ENCODE results near the gene PFKM. TPM values are rescaled to one million over a fixed set of nuclear protein-coding genes. Genes with fewer than 3 reads are reported as not detected.

PFKM gene
- total and polyA plus RNA-seq, 2 of the 4 experiments (the other 2 are of a cell fraction): 56.7 to 82.6 TPM

GRCh38 chr12:48183091-48183875 lies 64.1 kb downstream of the PFKM start, which contains the start of gene CCDC184:
TSS of gene CCDC184 (plus strand) at chr12:48183644. CDS start at chr12:48184123, 479 bp downstream.
- ChIA-PET CTCF (interaction anchor here (0.9 to 1.3 kb wide), 6 partner anchors 9 to 90 kb away, joined by 3 to 7 read pairs (median 4); partner anchors contain the start of gene ASB8), POLR2A (ENCODE audit: unreplicated experiment) (no interaction called here)
- DNase-seq: peak; percentile 73
- H2AK9ac ChIP-seq (replicated peaks; ENCODE audit: low read depth, low read length, poor library complexity): peak within 1 kb of the TSS; percentile 56
- in situ Hi-C loops (cut with MboI; ENCODE audit: low sequenced_read_pairs) (no loop called here), dilution Hi-C loops (cut with HindIII; ENCODE audit: low sequenced_read_pairs, unreplicated experiment) (no loop called here), intact Hi-C loops (cut with micrococcal nuclease) (no loop called here)
- peak within 1 kb of the TSS; percentile 89 for H2AFZ ChIP-seq (replicated peaks; ENCODE audit: low read length, poor library complexity)
- H4K8ac ChIP-seq (ENCODE audit: low read depth in 2 of 2, low read length in 2 of 2): peak within 1 kb of the TSS; percentile 50 to 64; a peak in 2 of 4 replicates
- peak within 1 kb of the TSS; percentile 2; the same call in 1 of the 2 replicates for H3K27ac ChIP-seq (ENCODE audit: insufficient read depth, low read length)
- H2AK5ac ChIP-seq (ENCODE audit: low read depth, low read length): no peak within 1 kb of the TSS; the same call in 1 of the 2 replicates
- no TSS peak for BruUV-seq (replicated peaks)
- H2BK120ac ChIP-seq (ENCODE audit: low read depth, low read length): no peak within 1 kb of the TSS
- peak within 1 kb of the TSS; percentile 1; the same call in 1 of the 2 replicates for H3K14ac ChIP-seq (replicated peaks; ENCODE audit: low read depth, low read length)
- ATAC-seq (ENCODE audit: low read depth): peak; percentile 86
- no peaks in the 10 kb centered on the region for H3K36me3 ChIP-seq (ENCODE audit: control insufficient read depth, insufficient read depth, low read length)
- H3K18ac ChIP-seq (ENCODE audit: low read depth, low read length): no peak within 1 kb of the TSS
- peaks cover 3% of the 10 kb centered on the region; the same call in 1 of the 2 replicates for H3K4me1 ChIP-seq (ENCODE audit: control insufficient read depth, insufficient read depth, low read length)
- H3K27me3 ChIP-seq (ENCODE audit: control insufficient read depth, insufficient read depth, low read length): peaks cover 61% of the 10 kb centered on the region
- no peaks in the 10 kb centered on the region for H3K79me1 ChIP-seq (ENCODE audit: low read depth in 1 of 2, low read length in 2 of 2)
- H3K4ac ChIP-seq (ENCODE audit: low read depth, low read length): no peak within 1 kb of the TSS
- no peaks in the 10 kb centered on the region; the same call in 1 of the 2 replicates for H3K9me1 ChIP-seq (ENCODE audit: insufficient read depth, low read length)
- H3K56ac ChIP-seq (ENCODE audit: extremely low read depth, insufficient read depth, low read length): 0 out of 2 replicates have a peak within 1 kb of the TSS, but pooled peaks have one; percentile 8
- H2BK5ac ChIP-seq (ENCODE audit: low read depth, low read length, poor library complexity, severe bottlenecking): no peak within 1 kb of the TSS
- no peak within 1 kb of the TSS; the same call in 1 of the 2 replicates for H3K23ac ChIP-seq (ENCODE audit: low read depth, low read length)
- no peak within 1 kb of the TSS for H4K5ac ChIP-seq (ENCODE audit: low read depth, low read length)
- H2BK20ac ChIP-seq (ENCODE audit: low read depth, low read length): no peak within 1 kb of the TSS
- peak; percentile 24; the same call in 1 of the 2 replicates for TF ChIP-seq MAZ (IDR thresholded peaks at IDR 0.05; ENCODE audit: borderline replicate concordance, low read depth, low read length)
- no peak for TF ChIP-seq RFX5 (IDR thresholded peaks at IDR 0.05; ENCODE audit: low read depth, low read length)
- peak; percentile 37 for TF ChIP-seq CTCF (conservative IDR thresholded peaks at IDR 0.05; ENCODE audit: low read depth, low read length)
- H2BK15ac ChIP-seq (ENCODE audit: low read depth, low read length): no peak within 1 kb of the TSS; the same call in 2 of the 3 replicates
- H3K4me2 ChIP-seq (ENCODE audit: low read depth, low read length): peak within 1 kb of the TSS; percentile 89
- H3K9me3 ChIP-seq (ENCODE audit: control insufficient read depth, insufficient read depth, low read length): no peaks in the 10 kb centered on the region
- no peaks in the 10 kb centered on the region for H4K20me1 ChIP-seq (ENCODE audit: insufficient read depth, low read length)
- WGBS, 2 experiments (ENCODE audit: extremely low coverage in 2 of 2, insufficient read length in 1 of 2): 3% methylated on average over 11 of the region's 61 CpGs; no CpG with 5 or more reads in 1 of the 2 experiments
- H3K4me3 ChIP-seq (ENCODE audit: insufficient read depth, low read depth, low read length): peak within 1 kb of the TSS; percentile 51
- no peak within 1 kb of the TSS for H4K91ac ChIP-seq (ENCODE audit: insufficient read depth, low read depth, low read length)
- peak within 1 kb of the TSS; percentile 41 for H3K9ac ChIP-seq (ENCODE audit: low read depth, low read length)
